ENCODE results near the gene PTPN5. TPM values are rescaled to one million over a fixed set of nuclear protein-coding genes. Genes with fewer than 3 reads are reported as not detected.
"Not testable (repeated sequence)": the region's sequence is repeated elsewhere in the genome, so short reads cannot be mapped to it uniquely, and the experiment has no call there.

PTPN5 gene
- total RNA-seq, 1 experiment from 2014 or later = not detected

DNA sequence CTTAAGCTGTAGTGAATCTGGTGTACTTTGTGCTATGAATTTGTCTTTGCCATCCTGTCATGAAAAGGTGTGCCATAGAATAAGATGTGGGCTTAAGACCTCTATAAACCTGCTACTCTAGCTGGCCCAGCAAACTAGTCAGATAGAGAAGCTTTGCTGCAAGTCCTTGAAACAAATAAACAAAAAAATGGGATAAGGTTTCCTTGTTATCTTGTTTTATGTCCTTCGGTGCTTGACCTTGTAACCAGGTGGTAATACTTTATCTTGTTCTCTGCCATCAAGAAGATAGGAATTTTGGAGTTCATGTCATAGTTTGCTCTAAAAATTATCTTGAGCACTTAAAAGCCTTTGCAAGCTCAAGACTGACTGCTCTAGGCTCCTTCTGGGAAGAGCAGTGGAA, 107.3 kb downstream of the PTPN5 start:
- no peaks in the 10 kb centered on the region for H3K27me3 Mint-ChIP-seq (ENCODE audit: insufficient read depth, unreplicated experiment)
- no peaks in the 10 kb centered on the region for H3K9me3 ChIP-seq
- H3K36me3 ChIP-seq (ENCODE audit: control insufficient read depth, insufficient read depth, low read length) = no peaks in the 10 kb centered on the region
- no peaks in the 10 kb centered on the region for H3K4me1 ChIP-seq
- no peak overlapping the region for H3K4me3 ChIP-seq (ENCODE audit: low read depth, low read length)
- no peak for DNase-seq
- no peaks in the 10 kb centered on the region for H3K4me1 Mint-ChIP-seq (ENCODE audit: low read depth, unreplicated experiment)
- no peaks in the 10 kb centered on the region for H3K27me3 ChIP-seq (replicated peaks; ENCODE audit: control insufficient read depth, insufficient read depth, low read length)
- H3K27ac Mint-ChIP-seq (ENCODE audit: unreplicated experiment) = no peak overlapping the region
- no peak overlapping the region for H3K4me3 Mint-ChIP-seq (ENCODE audit: unreplicated experiment)
- no peaks in the 10 kb centered on the region for H3K9me3 Mint-ChIP-seq (ENCODE audit: unreplicated experiment)
- H3K36me3 Mint-ChIP-seq (ENCODE audit: insufficient read depth, unreplicated experiment) = no peaks in the 10 kb centered on the region
- intact Hi-C loops (cut with micrococcal nuclease; ENCODE audit: unreplicated experiment) = no loop called here
- no TSS peak for BruUV-seq (replicated peaks)
- CTCF ChIA-PET = interaction anchor here (0.6 kb wide), 1 partner anchor 12 kb away, joined by 7 read pairs; no protein-coding TSS in a partner anchor
- TF ChIP-seq CTCF (IDR thresholded peaks at IDR 0.05; ENCODE audit: insufficient read depth in 1 of 2, low read depth in 1 of 2, low read length in 1 of 2, severe bottlenecking in 1 of 2, unreplicated experiment in 1 of 2) = no peak
- POLR2A ChIA-PET = no interaction called here

- no peak for TF ChIP-seq CTCF (IDR thresholded peaks at IDR 0.05; ENCODE audit: insufficient read depth in 1 of 2, low read depth in 1 of 2, low read length in 1 of 2, severe bottlenecking in 1 of 2, unreplicated experiment in 1 of 2)
- no peaks in the 10 kb centered on the region for H3K27me3 ChIP-seq (replicated peaks; ENCODE audit: control insufficient read depth, insufficient read depth, low read length)
- H3K36me3 ChIP-seq (ENCODE audit: control insufficient read depth, insufficient read depth, low read length) = no peaks in the 10 kb centered on the region
- no peaks in the 10 kb centered on the region for H3K9me3 Mint-ChIP-seq (ENCODE audit: unreplicated experiment)
- intact Hi-C loops (cut with micrococcal nuclease; ENCODE audit: unreplicated experiment) = no loop called here
- H3K27me3 Mint-ChIP-seq (ENCODE audit: insufficient read depth, unreplicated experiment) = no peaks in the 10 kb centered on the region
- no peak for DNase-seq
- BruUV-seq (replicated peaks) = no TSS peak
- H3K4me1 Mint-ChIP-seq (ENCODE audit: low read depth, unreplicated experiment) = no peaks in the 10 kb centered on the region
- ChIA-PET POLR2A (no interaction called here), CTCF (no interaction called here)
- no peaks in the 10 kb centered on the region for H3K9me3 ChIP-seq
- no peaks in the 10 kb centered on the region for H3K36me3 Mint-ChIP-seq (ENCODE audit: insufficient read depth, unreplicated experiment)
- H3K4me3 Mint-ChIP-seq (ENCODE audit: unreplicated experiment) = no peak overlapping the region
- no peaks in the 10 kb centered on the region for H3K4me1 ChIP-seq
- H3K4me3 ChIP-seq (ENCODE audit: low read depth, low read length) = no peak overlapping the region
- no peak overlapping the region for H3K27ac Mint-ChIP-seq (ENCODE audit: unreplicated experiment)
Measured at GRCh38 chr11:18682466-18682865, 109.1 kb downstream of the PTPN5 start.

DNA sequence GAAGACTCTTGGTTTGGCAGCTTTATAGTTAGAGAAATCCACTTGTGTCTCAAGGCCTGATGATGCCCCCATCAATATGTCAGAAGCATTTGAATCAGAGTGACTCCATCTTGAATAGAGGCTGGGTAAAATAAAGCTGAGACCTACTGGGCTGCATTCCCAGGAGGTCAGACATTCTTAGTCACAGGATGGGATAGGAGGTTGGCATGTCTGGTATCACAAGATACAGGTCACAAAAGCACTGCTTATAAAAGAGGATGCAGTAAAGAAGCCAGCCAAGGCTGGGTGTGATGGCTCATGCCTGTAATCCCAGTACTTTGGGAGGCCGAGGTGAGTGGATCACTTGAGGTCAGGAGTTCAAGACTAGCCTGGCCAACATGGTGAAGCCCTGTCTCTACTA, 109.6 kb downstream of the PTPN5 start:
- CTCF ChIA-PET; H3K36me3 ChIP-seq (ENCODE audit: control insufficient read depth, insufficient read depth, low read length); BruUV-seq (replicated peaks); H3K36me3 Mint-ChIP-seq (ENCODE audit: insufficient read depth, unreplicated experiment); DNase-seq; H3K9me3 ChIP-seq; H3K4me1 ChIP-seq; H3K9me3 Mint-ChIP-seq (ENCODE audit: unreplicated experiment); POLR2A ChIA-PET; intact Hi-C loops (cut with micrococcal nuclease; ENCODE audit: unreplicated experiment); H3K27ac Mint-ChIP-seq (ENCODE audit: unreplicated experiment); H3K4me1 Mint-ChIP-seq (ENCODE audit: low read depth, unreplicated experiment); H3K4me3 ChIP-seq (ENCODE audit: low read depth, low read length); H3K27me3 Mint-ChIP-seq (ENCODE audit: insufficient read depth, unreplicated experiment); H3K27me3 ChIP-seq (replicated peaks; ENCODE audit: control insufficient read depth, insufficient read depth, low read length); H3K4me3 Mint-ChIP-seq (ENCODE audit: unreplicated experiment): not testable (repeated sequence)

Other genes with a start within 250 kb of the PTPN5 start
- gene UEVLD, start 203.1 kb downstream of the PTPN5 start, total RNA-seq (2022) = 15.9 and 19.2 TPM in 2 replicates
- 5.2 and 8.8 TPM in 2 replicates for gene MISFA, start 192.0 kb downstream of the PTPN5 start, total RNA-seq (2022)
- gene SPTY2D1, start 157.5 kb downstream of the PTPN5 start, total RNA-seq (2022) = 21.4 and 24.6 TPM in 2 replicates
- gene TMEM86A, start 93.0 kb downstream of the PTPN5 start, total RNA-seq (2022) = 0.19 and 0.25 TPM in 2 replicates
- not detected in 2 replicates for gene IGSF22, start 65.6 kb downstream of the PTPN5 start, total RNA-seq (2022)
- gene MRGPRX1, start 147.6 kb upstream of the PTPN5 start, total RNA-seq (2022) = not detected in 2 replicates